HL-60 (cell line): ENCODE measurements around the gene SEC63.
"Not testable (repeated sequence)": the region's sequence is repeated elsewhere in the genome, so short reads cannot be mapped to it uniquely, and the experiment has no call there.

Source experiments
- DNase-seq, 2 experiments: peaks; one replicate each; pipeline ENCODE4 v3.0.0-alpha.2; 2010 to 2020; ENCODE audit warnings: low read depth in 1 of 2, low spot score in 1 of 2
- H3K27ac ChIP-seq: fragments of 250-450 bp; sonication (Bioruptor Pico); replicated peaks from 2 replicates; pipeline ENCODE4 v1.5.1; 2020; ENCODE audit warnings: mild to moderate bottlenecking, moderate library complexity
- H3K27me3 ChIP-seq: fragments of 250-450 bp; sonication (Bioruptor Pico); 2 replicates; pipeline ENCODE4 v1.5.1; 2021; ENCODE audit warnings: mild to moderate bottlenecking, moderate library complexity; ENCODE audit not compliant: insufficient read depth, poor library complexity, severe bottlenecking
- H3K4me3 ChIP-seq: replicated peaks from 2 replicates; pipeline ENCODE4 v1.5.1; 2011; ENCODE audit warnings: mild to moderate bottlenecking, control low read depth, low read length; ENCODE audit not compliant: insufficient read depth
- CTCF ChIP-seq: IDR thresholded peaks from one replicate; pipeline ENCODE4 v1.5.1; 2011; ENCODE audit warnings: low read length, control low read depth, inconsistent platforms; ENCODE audit not compliant: insufficient read depth
- GABPA ChIP-seq: IDR thresholded peaks from 2 replicates; pipeline ENCODE4 v1.6.1; 2012; ENCODE audit warnings: low read depth
- POLR2AphosphoS5 ChIP-seq: IDR thresholded peaks from 2 replicates; pipeline ENCODE4 v1.6.1; 2012; ENCODE audit warnings: low read depth
- REST ChIP-seq: IDR thresholded peaks from 2 replicates; pipeline ENCODE4 v1.6.1; 2012; ENCODE audit warnings: low read depth; ENCODE audit not compliant: insufficient replicate concordance
- SPI1 ChIP-seq: IDR thresholded peaks from 2 replicates; pipeline ENCODE4 v1.6.1; 2012; ENCODE audit warnings: low read depth, mild to moderate bottlenecking, borderline replicate concordance

SEC63 gene

GRCh38 chr6:108001696-108002231, 43.8 kb upstream of the SEC63 start:
- Histone ChIP-seq H3K27ac (no peak overlapping the region), H3K4me3 (no peak overlapping the region), H3K27me3 (no peaks in the 10 kb centered on the region)
- no peak for DNase-seq
- no peak for TF ChIP-seq REST
- no peak for TF ChIP-seq SPI1
- TF ChIP-seq GABPA, result no peak
- TF ChIP-seq CTCF, result no peak
- no peak for TF ChIP-seq POLR2AphosphoS5

GRCh38 chr6:108000259-108000658, 42.3 kb upstream of the SEC63 start:
- H3K4me3 ChIP-seq, H3K27ac ChIP-seq, H3K27me3 ChIP-seq, DNase-seq: not testable (repeated sequence)

- TF ChIP-seq REST (no peak), SPI1 (no peak), GABPA (no peak), POLR2AphosphoS5 (no peak), CTCF (no peak)
- Histone ChIP-seq H3K4me3 (no peak overlapping the region), H3K27me3 (no peaks in the 10 kb centered on the region), H3K27ac (no peak overlapping the region)
- DNase-seq, result no peak
These were observed 41.3 kb upstream of the SEC63 start for GRCh38 chr6:107999341-107999740.

- H3K4me3 ChIP-seq, result no peak overlapping the region
- no peak for DNase-seq
- H3K27ac ChIP-seq, result no peak overlapping the region
- H3K27me3 ChIP-seq, result no peaks in the 10 kb centered on the region
- no peak for TF ChIP-seq SPI1
- TF ChIP-seq POLR2AphosphoS5, result no peak
- TF ChIP-seq CTCF, result no peak
- no peak for TF ChIP-seq GABPA
- TF ChIP-seq REST, result no peak
These were observed 34.0 kb upstream of the SEC63 start for GRCh38 chr6:107991772-107992550.
